ENCODE data around the gene CASP1. TPM values are rescaled to one million over a fixed set of nuclear protein-coding genes. Genes with fewer than 3 reads are reported as not detected.
"Not testable (repeated sequence)": the region's sequence is repeated elsewhere in the genome, so short reads cannot be mapped to it uniquely, and the experiment has no call there.

Gene CASP1
- total and polyA plus RNA-seq, 4 donors, result 6.9 to 15.2 (median 8.6) TPM

DNA sequence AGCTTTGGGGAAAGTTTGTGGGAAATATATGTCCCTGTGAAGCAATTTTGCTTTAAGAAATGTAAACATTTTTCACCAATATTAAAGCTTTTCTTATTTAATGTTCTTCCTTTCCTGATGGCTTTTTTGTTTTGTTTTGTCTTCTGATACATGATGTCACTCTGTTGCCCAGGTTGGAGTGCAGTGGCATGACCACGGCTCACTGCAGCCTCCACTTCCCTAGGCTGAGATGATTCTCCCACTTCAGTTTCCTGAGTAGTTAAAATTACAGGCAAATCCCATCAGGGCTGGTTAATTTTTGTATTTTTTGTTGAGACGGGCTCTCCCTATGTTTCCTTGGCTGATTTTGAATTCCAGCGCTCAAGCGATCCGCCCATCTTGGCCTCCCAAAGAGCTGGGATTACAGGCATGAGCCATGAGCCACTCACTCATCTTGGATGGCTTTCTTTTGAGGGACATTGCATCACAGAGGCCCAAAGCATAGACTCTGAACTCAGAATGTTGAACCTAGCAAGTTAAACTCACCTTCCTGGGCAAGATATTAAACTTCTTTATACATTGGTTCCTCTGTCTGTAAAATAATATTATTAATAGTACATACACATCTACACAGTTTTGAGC is 10.8 kb upstream of the CASP1 start (continued):
- TF ChIP-seq, protein P1, sequence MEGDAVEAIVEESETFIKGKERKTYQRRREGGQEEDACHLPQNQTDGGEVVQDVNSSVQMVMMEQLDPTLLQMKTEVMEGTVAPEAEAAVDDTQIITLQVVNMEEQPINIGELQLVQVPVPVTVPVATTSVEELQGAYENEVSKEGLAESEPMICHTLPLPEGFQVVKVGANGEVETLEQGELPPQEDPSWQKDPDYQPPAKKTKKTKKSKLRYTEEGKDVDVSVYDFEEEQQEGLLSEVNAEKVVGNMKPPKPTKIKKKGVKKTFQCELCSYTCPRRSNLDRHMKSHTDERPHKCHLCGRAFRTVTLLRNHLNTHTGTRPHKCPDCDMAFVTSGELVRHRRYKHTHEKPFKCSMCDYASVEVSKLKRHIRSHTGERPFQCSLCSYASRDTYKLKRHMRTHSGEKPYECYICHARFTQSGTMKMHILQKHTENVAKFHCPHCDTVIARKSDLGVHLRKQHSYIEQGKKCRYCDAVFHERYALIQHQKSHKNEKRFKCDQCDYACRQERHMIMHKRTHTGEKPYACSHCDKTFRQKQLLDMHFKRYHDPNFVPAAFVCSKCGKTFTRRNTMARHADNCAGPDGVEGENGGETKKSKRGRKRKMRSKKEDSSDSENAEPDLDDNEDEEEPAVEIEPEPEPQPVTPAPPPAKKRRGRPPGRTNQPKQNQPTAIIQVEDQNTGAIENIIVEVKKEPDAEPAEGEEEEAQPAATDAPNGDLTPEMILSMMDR (IDR thresholded peaks at IDR 0.05; ENCODE audit: low read depth, low read length, missing input control), result no peak

DNA sequence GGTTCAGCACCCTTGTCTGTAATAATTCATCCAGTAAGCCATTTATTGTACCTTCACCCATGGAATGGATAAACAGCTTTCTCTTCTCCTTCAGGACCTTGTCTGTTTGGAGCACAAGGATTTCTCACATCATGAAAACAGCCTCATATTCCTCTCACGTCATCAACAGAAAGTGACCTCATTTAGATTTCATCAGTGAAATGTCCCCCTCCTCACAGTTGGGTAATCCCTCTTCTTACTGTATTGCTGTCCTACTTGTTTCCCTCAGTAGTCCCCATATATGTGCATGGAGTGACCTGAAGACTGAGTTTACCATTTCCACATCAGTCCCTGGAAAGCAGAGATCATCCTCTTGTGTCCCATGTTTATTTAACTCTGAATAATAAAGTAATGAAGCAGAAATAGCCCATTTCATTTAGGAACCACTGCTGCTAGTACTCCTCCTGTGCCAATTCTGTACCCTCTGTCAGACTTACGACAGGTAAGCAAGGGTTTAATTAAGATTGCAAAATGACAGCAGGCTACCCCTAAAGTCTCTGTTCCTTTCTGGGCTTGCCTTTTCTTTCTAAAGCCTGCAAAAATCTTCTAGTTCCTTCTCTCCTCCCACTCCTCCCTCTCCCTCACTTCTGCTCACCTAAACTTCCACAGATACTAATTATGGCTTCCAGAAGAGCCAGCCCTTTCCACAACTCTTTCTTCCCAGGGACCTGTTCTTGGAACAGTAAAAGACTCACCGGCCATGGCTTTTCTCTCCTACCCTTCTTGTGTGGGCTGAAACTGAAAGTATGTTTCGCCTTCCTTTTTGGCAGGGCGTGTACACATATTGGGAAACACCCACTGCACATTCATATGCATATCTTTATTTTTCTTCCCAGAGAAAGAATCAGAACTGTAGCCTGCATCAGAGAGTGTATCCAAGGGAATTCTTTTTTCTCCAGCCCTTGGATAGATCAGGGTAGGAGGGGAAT is 9.9 kb upstream of the CASP1 start, which contains the start of gene CARD16:
TSS of gene CARD16 (minus strand) at position 779 of the 968 bp plus-strand sequence. CDS start at position 741, 38 bp downstream.
- H3K9ac ChIP-seq (ENCODE audit: low read depth in 1 of 2, low read length in 2 of 2), result peak within 1 kb of the TSS; percentile 62 to 83
- 49% methylated on average over 5 of the region's 5 CpGs for WGBS
- DNase-seq (ENCODE audit: low spot score); H3K4me1 ChIP-seq (ENCODE audit: control insufficient read depth in 4 of 4, insufficient read depth in 4 of 4, low read length in 3 of 4); H3K27me3 ChIP-seq (ENCODE audit: control insufficient read depth in 4 of 4, insufficient read depth in 4 of 4, low read length in 3 of 4); H3K9me3 ChIP-seq (ENCODE audit: control insufficient read depth in 4 of 4, low read length in 3 of 4); H3K36me3 ChIP-seq (ENCODE audit: control insufficient read depth in 4 of 4, insufficient read depth in 3 of 4, low read depth in 1 of 4, low read length in 3 of 4): not testable (repeated sequence)
- peak within 1 kb of the TSS; percentile 36 to 45 for H3K27ac ChIP-seq (ENCODE audit: low read depth in 1 of 2, low read length in 2 of 2)
- H3K4me3 ChIP-seq (ENCODE audit: low read depth in 1 of 3, low read length in 3 of 3), result peak within 1 kb of the TSS; percentile 45 to 54 (median 47)
- TF ChIP-seq, protein P2, sequence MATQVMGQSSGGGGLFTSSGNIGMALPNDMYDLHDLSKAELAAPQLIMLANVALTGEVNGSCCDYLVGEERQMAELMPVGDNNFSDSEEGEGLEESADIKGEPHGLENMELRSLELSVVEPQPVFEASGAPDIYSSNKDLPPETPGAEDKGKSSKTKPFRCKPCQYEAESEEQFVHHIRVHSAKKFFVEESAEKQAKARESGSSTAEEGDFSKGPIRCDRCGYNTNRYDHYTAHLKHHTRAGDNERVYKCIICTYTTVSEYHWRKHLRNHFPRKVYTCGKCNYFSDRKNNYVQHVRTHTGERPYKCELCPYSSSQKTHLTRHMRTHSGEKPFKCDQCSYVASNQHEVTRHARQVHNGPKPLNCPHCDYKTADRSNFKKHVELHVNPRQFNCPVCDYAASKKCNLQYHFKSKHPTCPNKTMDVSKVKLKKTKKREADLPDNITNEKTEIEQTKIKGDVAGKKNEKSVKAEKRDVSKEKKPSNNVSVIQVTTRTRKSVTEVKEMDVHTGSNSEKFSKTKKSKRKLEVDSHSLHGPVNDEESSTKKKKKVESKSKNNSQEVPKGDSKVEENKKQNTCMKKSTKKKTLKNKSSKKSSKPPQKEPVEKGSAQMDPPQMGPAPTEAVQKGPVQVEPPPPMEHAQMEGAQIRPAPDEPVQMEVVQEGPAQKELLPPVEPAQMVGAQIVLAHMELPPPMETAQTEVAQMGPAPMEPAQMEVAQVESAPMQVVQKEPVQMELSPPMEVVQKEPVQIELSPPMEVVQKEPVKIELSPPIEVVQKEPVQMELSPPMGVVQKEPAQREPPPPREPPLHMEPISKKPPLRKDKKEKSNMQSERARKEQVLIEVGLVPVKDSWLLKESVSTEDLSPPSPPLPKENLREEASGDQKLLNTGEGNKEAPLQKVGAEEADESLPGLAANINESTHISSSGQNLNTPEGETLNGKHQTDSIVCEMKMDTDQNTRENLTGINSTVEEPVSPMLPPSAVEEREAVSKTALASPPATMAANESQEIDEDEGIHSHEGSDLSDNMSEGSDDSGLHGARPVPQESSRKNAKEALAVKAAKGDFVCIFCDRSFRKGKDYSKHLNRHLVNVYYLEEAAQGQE (IDR thresholded peaks at IDR 0.05), result peak; percentile 56
- peak in 1 of 2 donors; percentile 22 for TF ChIP-seq RAD21 (IDR thresholded peaks at IDR 0.05)
- peak; percentile 59 for TF ChIP-seq YY1 (IDR thresholded peaks at IDR 0.05)

DNA sequence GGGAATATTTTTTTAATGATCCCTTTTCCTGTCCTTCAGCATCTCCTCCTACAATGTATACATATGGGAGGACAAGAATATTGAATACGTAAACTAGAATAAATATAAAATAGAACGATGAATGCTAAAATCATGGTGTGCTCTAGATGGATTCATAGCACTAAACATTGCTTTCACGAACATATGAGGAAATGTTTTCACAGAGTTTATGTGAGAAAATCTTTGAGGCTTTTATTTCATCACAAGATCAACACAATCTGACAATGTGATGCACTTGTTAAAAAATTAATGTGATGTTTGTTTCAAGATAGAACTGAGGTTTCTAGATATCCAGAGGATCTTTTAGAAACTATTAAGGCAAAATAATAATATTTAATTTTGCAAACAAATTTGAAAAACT is 7.2 kb upstream of the CASP1 start:
- Histone ChIP-seq H3K36me3 (ENCODE audit: control insufficient read depth in 4 of 4, insufficient read depth in 3 of 4, low read depth in 1 of 4, low read length in 3 of 4) (no peaks in the 10 kb centered on the region), H3K9ac (ENCODE audit: low read depth in 1 of 2, low read length in 2 of 2) (no peak overlapping the region), H3K27me3 (ENCODE audit: control insufficient read depth in 4 of 4, insufficient read depth in 4 of 4, low read length in 3 of 4) (no peaks in the 10 kb centered on the region), H3K27ac (ENCODE audit: low read depth in 1 of 2, low read length in 2 of 2) (no peak overlapping the region), H3K4me3 (ENCODE audit: low read depth in 1 of 3, low read length in 3 of 3) (no peak overlapping the region), H3K4me1 (ENCODE audit: control insufficient read depth in 4 of 4, insufficient read depth in 4 of 4, low read length in 3 of 4) (peaks cover 0 to 4% (median under 1%) of the 10 kb centered on the region in 4 donors), H3K9me3 (ENCODE audit: control insufficient read depth in 4 of 4, low read length in 3 of 4) (no peaks in the 10 kb centered on the region)
- TF ChIP-seq HNF4G (IDR thresholded peaks at IDR 0.05) (no peak), TAF1 (conservative IDR thresholded peaks at IDR 0.05) (no peak), FOXA2 (IDR thresholded peaks at IDR 0.05) (no peak), RXRA (IDR thresholded peaks at IDR 0.05) (no peak), EGR1 (IDR thresholded peaks at IDR 0.05; ENCODE audit: low read depth in 2 of 2) (no peak), NR2F2 (IDR thresholded peaks at IDR 0.05) (no peak), JUND (IDR thresholded peaks at IDR 0.05) (no peak), RAD21 (IDR thresholded peaks at IDR 0.05) (no peak), GABPA (IDR thresholded peaks at IDR 0.05 in 1 of 2, conservative IDR thresholded peaks at IDR 0.05 in 1 of 2) (no peak), HNF4A (conservative IDR thresholded peaks at IDR 0.05) (no peak), SP1 (IDR thresholded peaks at IDR 0.05) (no peak)
- TF ChIP-seq, protein P2 (IDR thresholded peaks at IDR 0.05), result no peak
- TF ChIP-seq, protein P3, sequence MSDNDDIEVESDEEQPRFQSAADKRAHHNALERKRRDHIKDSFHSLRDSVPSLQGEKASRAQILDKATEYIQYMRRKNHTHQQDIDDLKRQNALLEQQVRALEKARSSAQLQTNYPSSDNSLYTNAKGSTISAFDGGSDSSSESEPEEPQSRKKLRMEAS (IDR thresholded peaks at IDR 0.05), result no peak
- TF ChIP-seq, protein P1 (IDR thresholded peaks at IDR 0.05; ENCODE audit: low read depth, low read length, missing input control), result no peak
- no peak for DNase-seq (ENCODE audit: low spot score)
- WGBS, result 87% methylated on average over 3 of the region's 3 CpGs
